ENCODE data around the gene AUTS2.

Gene AUTS2

GRCh38 chr7:70741666-70742065 lies 1143.4 kb downstream of the AUTS2 start:
- no peak for DNase-seq (ENCODE audit: low spot score)
- no peak for TF ChIP-seq CTCF (IDR thresholded peaks at IDR 0.05; ENCODE audit: extremely low read depth, missing control alignments)

- TF ChIP-seq CTCF (IDR thresholded peaks at IDR 0.05; ENCODE audit: extremely low read depth, missing control alignments), result no peak
- no peak for DNase-seq (ENCODE audit: low spot score)
These were observed 1145.5 kb downstream of the AUTS2 start for GRCh38 chr7:70743531-70744325.

GRCh38 chr7:70744492-70744891 lies 1146.2 kb downstream of the AUTS2 start:
- TF ChIP-seq CTCF (IDR thresholded peaks at IDR 0.05; ENCODE audit: extremely low read depth, missing control alignments), result no peak
- no peak for DNase-seq (ENCODE audit: low spot score)

GRCh38 chr7:70749831-70750230 lies 1151.6 kb downstream of the AUTS2 start:
- no peak for TF ChIP-seq CTCF (IDR thresholded peaks at IDR 0.05; ENCODE audit: extremely low read depth, missing control alignments)
- no peak for DNase-seq (ENCODE audit: low spot score)

- no peak for TF ChIP-seq CTCF (IDR thresholded peaks at IDR 0.05; ENCODE audit: extremely low read depth, missing control alignments)
- DNase-seq (ENCODE audit: low spot score), result no peak
These were observed 1153.6 kb downstream of the AUTS2 start for GRCh38 chr7:70751895-70752294.

GRCh38 chr7:70752794-70753241 lies 1154.5 kb downstream of the AUTS2 start:
- no peak for TF ChIP-seq CTCF (IDR thresholded peaks at IDR 0.05; ENCODE audit: extremely low read depth, missing control alignments)

GRCh38 chr7:70756789-70757188 lies 1158.5 kb downstream of the AUTS2 start:
- no peak for TF ChIP-seq CTCF (IDR thresholded peaks at IDR 0.05; ENCODE audit: extremely low read depth, missing control alignments)

More at GRCh38 chr7:70752794-70753241, 1154.5 kb downstream of the AUTS2 start:
- DNase-seq (ENCODE audit: low spot score), result no peak

More at GRCh38 chr7:70756789-70757188, 1158.5 kb downstream of the AUTS2 start:
- DNase-seq (ENCODE audit: low spot score), result no peak
